ENCODE measurements around the gene PAOX. TPM values are rescaled to one million over a fixed set of nuclear protein-coding genes. Genes with fewer than 3 reads are reported as not detected.
"Not testable (repeated sequence)": the region's sequence is repeated elsewhere in the genome, so short reads cannot be mapped to it uniquely, and the experiment has no call there.

Gene PAOX
- total RNA-seq, 6 donors from 2014 or later = 4.7 to 24.1 (median 10.3) TPM

DNA sequence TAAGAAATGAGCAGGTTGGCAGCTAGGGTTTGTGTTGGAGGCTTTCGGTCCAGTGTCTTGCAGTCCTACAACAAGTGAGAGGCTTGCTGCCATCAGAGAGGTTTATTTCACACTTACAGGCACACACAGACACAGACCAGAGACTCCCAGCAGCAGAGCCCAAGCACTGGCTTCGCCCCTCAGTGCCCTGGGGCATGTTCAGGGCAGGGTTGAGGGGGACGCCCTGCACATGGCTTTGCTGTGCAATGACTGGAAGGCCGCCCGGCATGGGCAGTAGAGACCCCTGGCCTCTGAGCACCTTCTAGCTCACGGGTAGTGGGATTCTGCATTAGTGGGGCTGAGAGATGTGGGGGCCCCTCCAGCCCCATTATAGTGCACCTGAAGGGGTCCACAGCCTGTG, 41.5 kb downstream of the PAOX start:
- peak in 1 of 2 donors; percentile 30 for DNase-seq
- no peak for ATAC-seq (ENCODE audit: low FRiP score in 2 of 2)
- Histone ChIP-seq H3K9me3 (no peaks in the 10 kb centered on the region), H3K4me1 (peaks cover 2 to 13% (median 5%) of the 10 kb centered on the region in 4 donors), H3K27me3 (peaks cover 0 to 9% (median 3%) of the 10 kb centered on the region in 4 donors), H3K4me3 (no peak overlapping the region), H3K36me3 (peaks cover 0 to 28% (median 24%) of the 10 kb centered on the region in 4 donors), H3K27ac (no peak overlapping the region)
- WGBS, 2 donors = 83 to 86% methylated on average over 5 to 6 of the region's 6 CpGs
- no peak for TF ChIP-seq POLR2AphosphoS5 (IDR thresholded peaks at IDR 0.05)

DNA sequence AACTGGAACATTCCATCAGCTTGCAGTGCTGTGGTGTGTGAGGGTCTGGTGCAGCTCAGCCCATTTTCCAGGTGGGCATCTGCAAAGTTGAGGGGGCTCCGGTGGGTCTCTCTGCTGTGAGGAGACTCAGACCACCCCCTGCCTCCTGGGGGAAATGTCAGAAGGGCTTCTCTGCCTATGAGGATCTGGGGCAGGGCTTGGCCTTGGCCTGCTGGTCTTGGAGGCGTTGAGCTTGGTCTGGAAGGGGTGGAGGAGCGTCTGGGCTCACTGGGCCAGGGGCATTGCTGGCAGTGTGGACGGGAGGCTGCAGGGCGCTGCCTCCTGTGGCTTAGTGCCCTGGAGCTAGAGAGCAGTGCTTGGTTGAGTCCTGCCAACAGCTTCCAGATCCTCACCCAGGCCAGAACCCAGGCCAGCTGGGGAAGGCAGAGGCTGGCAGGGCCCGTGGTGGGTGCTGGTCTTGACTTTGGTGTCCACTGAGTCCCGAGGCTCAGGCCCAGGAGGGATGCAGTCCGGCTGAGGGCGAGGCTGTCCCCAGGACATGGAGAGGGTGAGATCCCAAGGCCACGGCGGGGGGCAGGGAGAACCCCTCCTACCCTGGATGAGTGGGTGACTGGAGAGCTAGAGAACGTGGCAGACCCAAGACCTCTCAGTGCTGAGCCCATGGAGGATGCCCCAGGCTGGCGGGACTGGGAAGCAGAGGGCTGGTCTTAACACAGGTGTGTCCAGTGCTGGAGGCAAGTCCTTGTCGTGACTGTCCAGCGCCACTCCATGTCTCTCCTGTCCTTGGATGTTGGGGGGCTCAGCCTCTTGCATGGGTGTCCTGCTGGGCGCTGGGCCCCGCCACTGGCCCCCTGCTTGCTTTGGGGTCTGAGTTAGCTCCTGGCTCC, 42.5 kb downstream of the PAOX start:
- no peak for ATAC-seq (ENCODE audit: low FRiP score in 2 of 2)
- TF ChIP-seq, protein P1, sequence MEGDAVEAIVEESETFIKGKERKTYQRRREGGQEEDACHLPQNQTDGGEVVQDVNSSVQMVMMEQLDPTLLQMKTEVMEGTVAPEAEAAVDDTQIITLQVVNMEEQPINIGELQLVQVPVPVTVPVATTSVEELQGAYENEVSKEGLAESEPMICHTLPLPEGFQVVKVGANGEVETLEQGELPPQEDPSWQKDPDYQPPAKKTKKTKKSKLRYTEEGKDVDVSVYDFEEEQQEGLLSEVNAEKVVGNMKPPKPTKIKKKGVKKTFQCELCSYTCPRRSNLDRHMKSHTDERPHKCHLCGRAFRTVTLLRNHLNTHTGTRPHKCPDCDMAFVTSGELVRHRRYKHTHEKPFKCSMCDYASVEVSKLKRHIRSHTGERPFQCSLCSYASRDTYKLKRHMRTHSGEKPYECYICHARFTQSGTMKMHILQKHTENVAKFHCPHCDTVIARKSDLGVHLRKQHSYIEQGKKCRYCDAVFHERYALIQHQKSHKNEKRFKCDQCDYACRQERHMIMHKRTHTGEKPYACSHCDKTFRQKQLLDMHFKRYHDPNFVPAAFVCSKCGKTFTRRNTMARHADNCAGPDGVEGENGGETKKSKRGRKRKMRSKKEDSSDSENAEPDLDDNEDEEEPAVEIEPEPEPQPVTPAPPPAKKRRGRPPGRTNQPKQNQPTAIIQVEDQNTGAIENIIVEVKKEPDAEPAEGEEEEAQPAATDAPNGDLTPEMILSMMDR (IDR thresholded peaks at IDR 0.05) = no peak
- TF ChIP-seq POLR2AphosphoS5 (IDR thresholded peaks at IDR 0.05) (no peak), EP300 (IDR thresholded peaks at IDR 0.05) (no peak), POLR2A (IDR thresholded peaks at IDR 0.05) (no peak)
- peak in 1 of 2 donors; percentile 78 for DNase-seq
- Histone ChIP-seq H3K36me3 (peaks cover 0 to 26% (median 24%) of the 10 kb centered on the region in 4 donors), H3K27ac (no peak overlapping the region), H3K9me3 (no peaks in the 10 kb centered on the region), H3K4me1 (peaks cover 2 to 13% (median 5%) of the 10 kb centered on the region in 4 donors), H3K27me3 (peaks cover 0 to 9% (median 3%) of the 10 kb centered on the region in 4 donors), H3K4me3 (no peak overlapping the region)
- WGBS, 2 donors = 83 to 85% methylated on average over 4 to 15 of the region's 17 CpGs

DNA sequence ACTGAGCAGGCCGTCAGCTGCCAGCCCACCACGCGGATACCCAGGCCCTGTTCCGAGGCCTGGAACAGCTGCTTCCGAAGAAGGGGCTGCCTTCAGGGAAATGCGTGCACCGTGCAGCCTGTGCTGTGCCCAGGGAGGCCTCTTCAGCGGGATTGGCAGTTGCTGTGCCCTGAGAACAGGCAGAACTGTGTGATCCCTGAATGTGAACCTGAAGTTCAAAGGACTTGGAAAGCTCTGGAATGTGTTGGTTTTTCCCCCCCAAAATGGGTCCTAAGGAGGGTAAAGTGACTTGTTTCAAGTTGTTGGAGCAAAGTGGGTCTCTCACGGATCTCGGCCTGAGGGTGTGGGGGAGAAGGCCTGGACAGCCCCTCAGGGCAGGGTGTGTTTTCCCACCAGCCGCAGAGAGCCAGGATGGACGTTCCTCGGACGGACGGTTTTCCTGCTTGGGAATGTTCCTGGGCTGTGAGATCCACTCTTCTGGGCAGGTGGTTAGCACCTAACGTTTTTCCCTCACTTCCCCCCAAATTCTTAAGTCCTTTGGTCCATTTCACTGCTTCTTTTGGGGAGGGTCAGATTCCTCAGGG, 43.3 kb downstream of the PAOX start:
- H3K4me1 ChIP-seq = peaks cover 2 to 13% (median 5%) of the 10 kb centered on the region in 4 donors
- no peak overlapping the region for H3K4me3 ChIP-seq
- H3K27me3 ChIP-seq = peaks cover 0 to 9% (median 3%) of the 10 kb centered on the region in 4 donors
- TF ChIP-seq POLR2A (IDR thresholded peaks at IDR 0.05) (no peak), POLR2AphosphoS5 (IDR thresholded peaks at IDR 0.05) (no peak), EP300 (IDR thresholded peaks at IDR 0.05) (no peak)
- TF ChIP-seq, protein P1 (IDR thresholded peaks at IDR 0.05) = no peak
- DNase-seq (no peak), ATAC-seq (ENCODE audit: low FRiP score in 2 of 2) (no peak)
- no peaks in the 10 kb centered on the region for H3K9me3 ChIP-seq
- H3K36me3 ChIP-seq = peaks cover 0 to 26% (median 24%) of the 10 kb centered on the region in 4 donors
- WGBS, 2 donors = 86 to 88% methylated on average over 8 to 16 of the region's 16 CpGs
- no peak overlapping the region for H3K27ac ChIP-seq

DNA sequence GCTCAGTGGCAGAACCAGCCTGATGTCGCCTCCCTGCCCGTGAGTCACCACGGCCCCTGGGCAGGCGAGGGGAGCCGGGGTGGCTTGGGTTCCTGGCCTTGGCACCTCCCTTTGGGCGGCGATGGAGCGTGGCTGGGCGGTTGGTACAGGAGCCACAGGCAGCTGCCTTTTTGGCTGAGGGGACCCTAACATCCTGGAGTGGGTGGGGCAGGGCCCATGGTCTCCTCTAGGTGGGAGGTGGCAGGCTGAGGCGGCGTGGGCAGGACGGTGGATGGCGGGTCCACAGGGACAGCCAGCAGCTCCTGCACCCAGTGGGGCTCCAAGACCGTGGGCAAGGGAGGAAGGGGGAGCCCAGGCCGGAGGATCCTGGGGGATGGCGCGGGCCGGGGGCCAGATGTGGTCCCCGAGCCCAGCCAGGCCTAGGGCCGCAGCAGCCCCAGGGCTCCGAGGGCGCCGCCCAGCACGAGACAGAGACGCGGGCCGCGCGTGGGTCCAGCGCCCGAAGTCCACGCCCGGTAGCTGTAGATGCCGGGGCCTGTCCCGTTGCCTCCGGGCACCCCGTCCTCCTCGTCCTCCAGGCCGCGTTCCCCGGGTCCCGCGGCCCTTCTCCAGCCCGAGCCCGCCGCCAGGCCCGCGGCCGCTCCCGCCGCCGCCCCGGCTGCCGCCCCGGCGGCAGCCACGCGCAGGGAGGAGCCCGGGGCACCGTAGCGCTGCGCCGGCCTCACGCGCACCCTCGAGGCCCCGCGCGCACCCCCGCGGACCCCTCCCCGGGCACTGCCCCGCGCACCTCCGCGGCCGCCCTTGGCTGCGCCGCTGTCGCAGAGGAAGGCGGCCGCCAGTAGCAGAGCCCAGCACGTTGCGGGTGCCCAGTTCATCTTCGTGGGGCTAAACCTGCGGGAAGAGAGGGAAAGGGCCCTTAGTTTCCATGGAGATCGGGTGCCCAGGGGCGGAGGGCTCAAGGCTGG, 44.0 kb downstream of the PAOX start:
- ATAC-seq (ENCODE audit: low FRiP score in 2 of 2) = no peak
- no peak for TF ChIP-seq POLR2AphosphoS5 (IDR thresholded peaks at IDR 0.05)
- WGBS, 2 donors = 31 to 41% methylated on average over 19 to 32 of the region's 88 CpGs
- peaks cover 0 to 26% (median 22%) of the 10 kb centered on the region in 4 donors for H3K36me3 ChIP-seq
- H3K4me3 ChIP-seq = peak overlapping the region in 2 of 4 donors; percentile 18 to 20
- H3K27ac ChIP-seq = no peak overlapping the region
- peaks cover 2 to 13% (median 5%) of the 10 kb centered on the region in 4 donors for H3K4me1 ChIP-seq
- peaks cover 0 to 9% (median 3%) of the 10 kb centered on the region in 4 donors for H3K27me3 ChIP-seq
- peak in 1 of 2 donors; percentile 85 for DNase-seq
- H3K9me3 ChIP-seq = no peaks in the 10 kb centered on the region

DNA sequence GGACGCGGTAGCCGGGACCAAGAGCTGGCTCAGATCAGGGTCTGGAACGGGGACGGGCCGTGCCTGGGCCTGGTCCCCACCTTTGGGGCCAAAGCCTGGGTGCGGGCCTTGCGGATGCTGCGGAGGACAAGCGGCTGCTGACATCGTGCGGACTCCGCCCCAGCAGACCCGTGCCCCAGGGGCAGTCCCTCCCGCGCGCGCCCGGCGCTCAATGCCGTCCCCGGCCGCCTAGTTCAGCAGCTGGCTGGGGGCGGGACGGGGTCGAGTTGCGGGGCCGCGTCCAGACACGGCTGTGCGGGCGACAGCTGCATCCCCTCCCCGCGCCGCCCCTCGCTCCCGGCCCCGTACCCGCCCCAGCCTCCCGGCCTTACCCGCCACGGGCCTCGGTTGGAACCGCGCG, 45.0 kb downstream of the PAOX start:
- H3K4me1 ChIP-seq = peaks cover 2 to 13% (median 5%) of the 10 kb centered on the region in 4 donors
- not testable (repeated sequence) for ATAC-seq (ENCODE audit: low FRiP score in 2 of 2); H3K4me3 ChIP-seq; H3K27ac ChIP-seq; H3K27me3 ChIP-seq; H3K9me3 ChIP-seq
- no CpG with 5 or more reads among the region's 46 CpGs for WGBS, 2 donors
- peaks cover 0 to 20% (median 13%) of the 10 kb centered on the region in 4 donors for H3K36me3 ChIP-seq
- DNase-seq = peak in 1 of 2 donors; percentile 79

DNA sequence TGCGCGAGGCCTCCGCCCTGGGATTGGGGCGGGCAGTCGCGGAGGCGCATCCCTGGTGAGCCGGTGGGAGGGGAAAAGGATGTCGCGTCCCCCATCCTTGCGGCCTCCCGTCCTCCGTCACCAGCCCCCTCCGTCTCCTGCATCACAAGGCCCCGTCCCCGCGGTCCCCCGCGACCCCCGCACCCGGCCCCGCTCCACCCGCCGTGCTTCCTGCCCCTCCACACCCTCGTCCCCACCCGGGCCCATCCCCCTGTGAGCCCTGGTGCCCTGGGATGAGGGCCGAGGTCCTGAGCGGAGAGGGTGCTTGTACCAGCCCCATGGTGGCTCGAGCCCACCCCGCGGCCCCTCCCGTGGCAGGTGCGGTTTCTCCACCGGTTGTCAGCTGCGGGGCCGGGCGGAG, 45.5 kb downstream of the PAOX start, which contains the start of gene SPRN:
SPRN (minus strand) TSS at position 25 of the 400 bp plus-strand sequence. CDS start 944 bp downstream, outside the sequence.
- H3K4me1 ChIP-seq = peaks cover 2 to 13% (median 5%) of the 10 kb centered on the region in 4 donors
- H3K36me3 ChIP-seq = peaks cover 0 to 15% (median 8%) of the 10 kb centered on the region in 4 donors
- DNase-seq (peak in 1 of 2 donors; percentile 73), ATAC-seq (ENCODE audit: low FRiP score in 2 of 2) (peak in 1 of 2 donors; percentile 20)
- H3K4me3 ChIP-seq = peak within 1 kb of the TSS in 1 of 4 donors; percentile 18
- not testable (repeated sequence) for H3K9me3 ChIP-seq, H3K27me3 ChIP-seq, H3K27ac ChIP-seq
- WGBS, 2 donors = 20% methylated on average over 2 of the region's 37 CpGs; no CpG with 5 or more reads in 1 of the 2 donors

DNA sequence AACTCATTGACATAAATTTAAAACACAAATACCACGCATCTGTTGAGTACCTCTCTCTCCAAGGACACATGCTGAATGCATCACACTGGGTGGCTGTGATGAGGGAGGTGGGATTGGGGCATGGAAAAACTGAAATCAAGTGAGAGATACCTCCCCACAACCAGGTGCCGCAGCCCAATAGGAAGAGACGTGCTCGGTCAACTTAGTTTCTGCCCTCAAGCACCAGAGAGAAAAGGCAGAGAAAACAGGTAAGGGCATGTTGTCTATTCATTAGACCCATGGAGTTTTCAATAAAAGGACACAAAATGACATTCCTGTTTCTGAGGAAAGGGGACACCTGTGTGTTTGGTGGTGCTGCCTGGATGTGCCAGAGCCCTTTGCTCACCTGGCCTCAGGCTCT, 50.5 kb downstream of the PAOX start:
- 74 to 87% methylated on average over 4 of the region's 4 CpGs for WGBS, 2 donors
- not testable (repeated sequence) for DNase-seq; H3K9me3 ChIP-seq; H3K4me1 ChIP-seq; H3K36me3 ChIP-seq; H3K27me3 ChIP-seq; H3K27ac ChIP-seq; H3K4me3 ChIP-seq; ATAC-seq (ENCODE audit: low FRiP score in 2 of 2)

DNA sequence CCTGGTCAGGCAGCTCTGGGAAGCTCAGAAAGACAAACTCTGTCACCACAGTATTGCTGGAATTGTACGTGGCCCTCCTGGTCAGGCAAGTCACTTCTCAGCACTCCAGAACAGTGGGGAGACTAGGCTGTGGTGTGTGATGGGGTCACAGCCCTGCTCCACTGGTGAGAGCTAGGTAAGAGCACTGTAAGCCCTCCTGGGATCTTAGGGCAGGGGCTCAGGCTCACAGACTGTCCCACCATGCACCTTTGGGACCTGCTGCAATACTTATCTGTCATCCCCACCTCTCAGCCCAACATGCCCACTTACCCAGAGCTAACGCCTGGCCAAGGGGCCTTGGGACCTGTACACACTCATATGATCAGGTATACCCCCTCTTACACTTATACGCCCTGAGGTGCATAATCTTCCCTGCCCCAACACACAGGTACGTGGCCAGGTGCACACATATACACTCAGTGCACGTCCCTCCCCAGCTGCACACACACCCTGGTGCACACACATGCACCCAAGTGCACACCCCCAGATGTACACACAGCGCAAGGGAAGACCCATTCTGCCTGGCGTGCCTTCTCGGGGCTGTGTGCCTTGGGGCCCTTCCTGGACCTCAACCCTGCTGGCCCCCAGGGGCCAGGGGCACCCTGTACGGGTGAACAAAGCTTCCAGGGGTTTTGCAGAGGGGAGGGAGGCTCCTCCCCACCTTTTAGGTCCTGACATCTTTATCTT, 53.0 kb downstream of the PAOX start:
- H3K4me3 ChIP-seq, H3K4me1 ChIP-seq, DNase-seq, H3K36me3 ChIP-seq, H3K27ac ChIP-seq, H3K27me3 ChIP-seq, H3K9me3 ChIP-seq: not testable (repeated sequence)
- peak; percentile 31 to 69 for ATAC-seq (ENCODE audit: low FRiP score in 2 of 2)
- WGBS, 2 donors = 59% methylated on average over 8 of the region's 9 CpGs; no CpG with 5 or more reads in 1 of the 2 donors
